NT2/D1 (cell line): Measurements from ENCODE around the gene CDY1.
"Not testable (repeated sequence)": the region's sequence is repeated elsewhere in the genome, so short reads cannot be mapped to it uniquely, and the experiment has no call there.

Source experiments
- YY1 ChIP-seq: IDR thresholded peaks from 2 replicates; pipeline ENCODE4 v1.6.1; 2011; ENCODE audit not compliant: insufficient read length, insufficient read depth
- ZNF274 ChIP-seq: IDR thresholded peaks from 2 replicates; pipeline ENCODE4 v1.6.1; 2011; ENCODE audit warnings: mild to moderate bottlenecking, low read depth, low read length

GRCh38 chrY:25626524-25626923 lies 4.6 kb downstream of the CDY1 start:
- TF ChIP-seq YY1, ZNF274: not testable (repeated sequence)
